ENCODE measurements around the gene GPX6. TPM values are rescaled to one million over a fixed set of nuclear protein-coding genes. Genes with fewer than 3 reads are reported as not detected.

The GPX6 gene
- total and polyA plus RNA-seq, 2 of the 13 experiments (the other 11 are each of a cell fraction or from before 2014, with no cell fraction given): not detected

GRCh38 chr6:28542440-28543296 lies 27.1 kb upstream of the GPX6 start (continued):
- TF ChIP-seq ZNF382 (CRISPR knock-in tag; IDR thresholded peaks at IDR 0.05; ENCODE audit: borderline replicate concordance) (no peak), ZBTB4 (CRISPR knock-in tag; IDR thresholded peaks at IDR 0.05; ENCODE audit: borderline replicate concordance) (no peak; the same call in 1 of the 2 replicates), HNF4G (IDR thresholded peaks at IDR 0.05; ENCODE audit: borderline replicate concordance, low read depth, low read length) (no peak), HNF4G (CRISPR knock-in tag; IDR thresholded peaks at IDR 0.05; ENCODE audit: borderline replicate concordance, low read depth) (no peak), PITX1 (CRISPR knock-in tag; IDR thresholded peaks at IDR 0.05) (0 out of 2 replicates have a peak, but pooled peaks have one; percentile 59), ZNF792 (CRISPR knock-in tag; IDR thresholded peaks at IDR 0.05) (no peak; the same call in 1 of the 2 replicates), ASH2L (IDR thresholded peaks at IDR 0.05; ENCODE audit: insufficient read length, low read depth, low read length) (peak; percentile 58), ZUFSP (CRISPR knock-in tag; IDR thresholded peaks at IDR 0.05; ENCODE audit: borderline replicate concordance) (no peak), ARNT2 (CRISPR knock-in tag; IDR thresholded peaks at IDR 0.05; ENCODE audit: low read depth) (no peak), ZNF143 (CRISPR knock-in tag; IDR thresholded peaks at IDR 0.05) (no peak), KLF12 (CRISPR knock-in tag; IDR thresholded peaks at IDR 0.05; ENCODE audit: borderline replicate concordance) (no peak), TGIF2 (CRISPR knock-in tag; IDR thresholded peaks at IDR 0.05) (peak; percentile 55; the same call in 1 of the 2 replicates), ZNF343 (CRISPR knock-in tag; IDR thresholded peaks at IDR 0.05) (no peak), MAZ (IDR thresholded peaks at IDR 0.05; ENCODE audit: borderline replicate concordance, low read depth, low read length) (no peak), MAZ (CRISPR knock-in tag; IDR thresholded peaks at IDR 0.05; ENCODE audit: low read depth) (0 out of 2 replicates have a peak, but pooled peaks have one; percentile 52)
- TF ChIP-seq, protein P1, sequence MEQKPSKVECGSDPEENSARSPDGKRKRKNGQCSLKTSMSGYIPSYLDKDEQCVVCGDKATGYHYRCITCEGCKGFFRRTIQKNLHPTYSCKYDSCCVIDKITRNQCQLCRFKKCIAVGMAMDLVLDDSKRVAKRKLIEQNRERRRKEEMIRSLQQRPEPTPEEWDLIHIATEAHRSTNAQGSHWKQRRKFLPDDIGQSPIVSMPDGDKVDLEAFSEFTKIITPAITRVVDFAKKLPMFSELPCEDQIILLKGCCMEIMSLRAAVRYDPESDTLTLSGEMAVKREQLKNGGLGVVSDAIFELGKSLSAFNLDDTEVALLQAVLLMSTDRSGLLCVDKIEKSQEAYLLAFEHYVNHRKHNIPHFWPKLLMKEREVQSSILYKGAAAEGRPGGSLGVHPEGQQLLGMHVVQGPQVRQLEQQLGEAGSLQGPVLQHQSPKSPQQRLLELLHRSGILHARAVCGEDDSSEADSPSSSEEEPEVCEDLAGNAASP (CRISPR knock-in tag; IDR thresholded peaks at IDR 0.05; ENCODE audit: borderline replicate concordance): no peak
- TF ChIP-seq, protein P2, sequence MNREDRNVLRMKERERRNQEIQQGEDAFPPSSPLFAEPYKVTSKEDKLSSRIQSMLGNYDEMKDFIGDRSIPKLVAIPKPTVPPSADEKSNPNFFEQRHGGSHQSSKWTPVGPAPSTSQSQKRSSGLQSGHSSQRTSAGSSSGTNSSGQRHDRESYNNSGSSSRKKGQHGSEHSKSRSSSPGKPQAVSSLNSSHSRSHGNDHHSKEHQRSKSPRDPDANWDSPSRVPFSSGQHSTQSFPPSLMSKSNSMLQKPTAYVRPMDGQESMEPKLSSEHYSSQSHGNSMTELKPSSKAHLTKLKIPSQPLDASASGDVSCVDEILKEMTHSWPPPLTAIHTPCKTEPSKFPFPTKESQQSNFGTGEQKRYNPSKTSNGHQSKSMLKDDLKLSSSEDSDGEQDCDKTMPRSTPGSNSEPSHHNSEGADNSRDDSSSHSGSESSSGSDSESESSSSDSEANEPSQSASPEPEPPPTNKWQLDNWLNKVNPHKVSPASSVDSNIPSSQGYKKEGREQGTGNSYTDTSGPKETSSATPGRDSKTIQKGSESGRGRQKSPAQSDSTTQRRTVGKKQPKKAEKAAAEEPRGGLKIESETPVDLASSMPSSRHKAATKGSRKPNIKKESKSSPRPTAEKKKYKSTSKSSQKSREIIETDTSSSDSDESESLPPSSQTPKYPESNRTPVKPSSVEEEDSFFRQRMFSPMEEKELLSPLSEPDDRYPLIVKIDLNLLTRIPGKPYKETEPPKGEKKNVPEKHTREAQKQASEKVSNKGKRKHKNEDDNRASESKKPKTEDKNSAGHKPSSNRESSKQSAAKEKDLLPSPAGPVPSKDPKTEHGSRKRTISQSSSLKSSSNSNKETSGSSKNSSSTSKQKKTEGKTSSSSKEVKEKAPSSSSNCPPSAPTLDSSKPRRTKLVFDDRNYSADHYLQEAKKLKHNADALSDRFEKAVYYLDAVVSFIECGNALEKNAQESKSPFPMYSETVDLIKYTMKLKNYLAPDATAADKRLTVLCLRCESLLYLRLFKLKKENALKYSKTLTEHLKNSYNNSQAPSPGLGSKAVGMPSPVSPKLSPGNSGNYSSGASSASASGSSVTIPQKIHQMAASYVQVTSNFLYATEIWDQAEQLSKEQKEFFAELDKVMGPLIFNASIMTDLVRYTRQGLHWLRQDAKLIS (CRISPR knock-in tag; IDR thresholded peaks at IDR 0.05): no peak
